GM12891 (cell line): ENCODE data around the gene MILR1.

ENCODE experiments used
- PAX5 ChIP-seq: IDR thresholded peaks from 2 replicates; pipeline ENCODE4 v1.6.1; 2011; ENCODE audit warnings: low read length, moderate library complexity, mild to moderate bottlenecking; ENCODE audit not compliant: insufficient read depth, severe bottlenecking
- POLR2A ChIP-seq: IDR thresholded peaks from 2 replicates; pipeline ENCODE4 v1.6.1; 2011; ENCODE audit warnings: low read depth, low read length, control low read depth
- POLR2AphosphoS5 ChIP-seq: IDR thresholded peaks from 2 replicates; pipeline ENCODE4 v1.6.1; 2011; ENCODE audit warnings: low read depth, low read length, control low read depth
- TAF1 ChIP-seq: IDR thresholded peaks from 2 replicates; pipeline ENCODE4 v1.6.1; 2011; ENCODE audit warnings: low read depth, low read length, control low read depth

GRCh38 chr17:64500487-64500859, 51.6 kb downstream of the MILR1 start:
- TF ChIP-seq POLR2AphosphoS5 (no peak; the same call in 1 of the 2 replicates), POLR2A (no peak), TAF1 (no peak), PAX5 (no peak)
